ENCODE results near the gene DPH6. TPM values are rescaled to one million over a fixed set of nuclear protein-coding genes. Genes with fewer than 3 reads are reported as not detected.
"Not testable (repeated sequence)": the region's sequence is repeated elsewhere in the genome, so short reads cannot be mapped to it uniquely, and the experiment has no call there.

DPH6 gene
- total RNA-seq, 1 donor from 2014 or later: 10.9 TPM

GRCh38 chr15:35330048-35330695 is 215.8 kb downstream of the DPH6 start:
- no peak for DNase-seq (ENCODE audit: low read depth)

DNA sequence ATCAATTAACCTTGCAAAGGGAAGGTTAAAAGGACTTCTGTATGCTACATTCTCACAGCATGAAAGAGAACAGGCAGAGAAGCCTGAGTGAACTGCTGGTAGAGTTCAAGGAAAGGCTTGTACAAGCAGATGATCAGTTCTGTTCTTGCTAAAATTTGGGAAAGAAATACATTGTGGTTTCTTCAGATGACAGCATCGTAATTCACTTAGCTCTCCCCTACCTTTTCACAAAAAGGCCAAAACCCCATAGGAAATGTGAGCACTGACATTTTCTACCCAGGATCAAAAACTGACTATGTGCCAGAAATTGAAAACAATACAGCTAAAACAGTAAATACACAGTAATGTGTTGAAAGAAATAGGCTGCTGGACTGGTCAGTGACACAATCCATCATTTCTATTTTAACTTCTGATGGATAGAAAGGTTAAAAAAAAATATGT is 216.4 kb downstream of the DPH6 start:
- DNase-seq (ENCODE audit: low read depth): no peak

DNA sequence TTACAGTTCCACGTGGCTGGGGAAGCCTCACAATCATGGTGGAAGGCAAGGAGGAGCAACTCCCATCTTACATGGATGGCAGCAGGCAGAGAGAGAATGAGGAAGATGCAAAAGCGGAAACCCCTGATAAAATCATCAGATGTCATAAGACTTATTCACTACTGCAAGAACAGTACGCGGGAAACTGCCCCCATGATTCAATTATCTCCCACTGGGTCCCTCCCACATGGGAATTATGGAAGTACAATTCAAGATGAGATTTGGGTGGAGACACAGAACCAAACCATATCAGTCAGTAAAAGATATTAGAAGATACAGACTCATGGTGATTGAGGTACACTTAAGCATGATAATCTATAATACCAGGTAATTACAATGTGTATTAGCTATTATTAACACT is 217.1 kb downstream of the DPH6 start:
- DNase-seq (ENCODE audit: low read depth): not testable (repeated sequence)

GRCh38 chr15:35327789-35328188 is 218.2 kb downstream of the DPH6 start:
- DNase-seq (ENCODE audit: low read depth): no peak

- no peak for DNase-seq (ENCODE audit: low read depth)
These were observed 220.5 kb downstream of the DPH6 start for GRCh38 chr15:35325374-35325941.

DNA sequence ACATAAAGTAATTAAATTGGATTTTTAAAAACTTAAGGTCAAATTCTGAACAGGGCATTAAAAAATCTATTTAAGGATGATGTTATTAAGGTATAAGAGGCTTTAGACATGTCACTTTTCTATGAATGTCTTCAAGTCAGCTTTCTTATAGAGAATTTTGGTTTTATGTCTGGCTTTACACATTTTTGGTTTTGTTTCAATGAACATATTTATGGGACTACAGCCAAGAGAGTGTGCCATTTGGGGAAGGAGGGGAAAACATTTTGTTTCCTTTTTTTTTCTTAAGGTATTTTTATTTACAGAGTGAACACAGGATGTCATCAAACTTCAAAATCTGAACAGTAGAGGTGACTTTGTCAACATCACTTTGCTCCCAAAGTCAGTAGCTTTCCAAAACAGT is 222.8 kb downstream of the DPH6 start:
- DNase-seq (ENCODE audit: low read depth): no peak

- DNase-seq (ENCODE audit: low read depth): no peak
These were observed 224.0 kb downstream of the DPH6 start for GRCh38 chr15:35321926-35322325.

DNA sequence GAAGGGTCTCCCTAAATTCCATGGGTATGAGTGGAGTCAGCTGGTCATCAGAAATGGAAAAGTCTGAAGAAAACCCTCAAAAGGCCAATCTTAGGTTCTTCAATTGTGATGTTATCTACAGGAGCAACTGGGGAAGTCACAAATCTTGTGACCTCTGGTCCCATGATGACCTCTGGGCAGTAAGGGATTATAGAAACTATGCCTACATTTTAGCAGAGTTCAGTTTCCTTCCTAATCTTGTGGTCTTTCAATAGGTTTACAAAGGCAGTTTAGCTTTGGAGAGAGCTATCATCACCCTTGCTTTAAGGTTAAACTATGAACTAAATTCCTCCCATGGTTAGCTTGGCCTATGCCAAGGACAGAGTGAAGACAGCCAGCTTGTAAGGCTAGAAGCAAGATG is 225.1 kb downstream of the DPH6 start:
- no peak for DNase-seq (ENCODE audit: low read depth)

Small RNAs within 50 kb of the gene (microRNA-seq; reads per million reads assigned to microRNA genes)
- 0.48 reads per million for gene MIR3942

Measured in myocyte (in vitro differentiated cells).